ENCODE data around the gene ZNF157.
"Not testable (repeated sequence)": the region's sequence is repeated elsewhere in the genome, so short reads cannot be mapped to it uniquely, and the experiment has no call there.

The ZNF157 gene

GRCh38 chrX:47370278-47370677 is at the start of gene ZNF157:
Gene ZNF157, plus strand, starts transcription at chrX:47370578. Its CDS starts 91 bp downstream, at chrX:47370669.
- no peak for DNase-seq (ENCODE audit: low read depth)

- DNase-seq (ENCODE audit: low read depth), result no peak
Observed at GRCh38 chrX:47321386-47321785, 49.0 kb upstream of the ZNF157 start.

- DNase-seq (ENCODE audit: low read depth), result no peak
Observed at GRCh38 chrX:47321823-47322371, 48.5 kb upstream of the ZNF157 start.

GRCh38 chrX:47327902-47328301 is 42.5 kb upstream of the ZNF157 start:
- DNase-seq (ENCODE audit: low read depth), result no peak

- not testable (repeated sequence) for DNase-seq (ENCODE audit: low read depth)
Observed at GRCh38 chrX:47332729-47333128, 37.6 kb upstream of the ZNF157 start.

- no peak for DNase-seq (ENCODE audit: low read depth)
Observed at GRCh38 chrX:47351706-47352105, 18.7 kb upstream of the ZNF157 start.

- DNase-seq (ENCODE audit: low read depth), result no peak
Observed at GRCh38 chrX:47358387-47359065, 11.9 kb upstream of the ZNF157 start.

- DNase-seq (ENCODE audit: low read depth), result no peak
Observed at GRCh38 chrX:47360423-47361179, 9.8 kb upstream of the ZNF157 start.

- no peak for DNase-seq (ENCODE audit: low read depth)
Observed at GRCh38 chrX:47361538-47362511, 8.6 kb upstream of the ZNF157 start.

- DNase-seq (ENCODE audit: low read depth), result peak; percentile 54
Observed at GRCh38 chrX:47366041-47366722, 4.2 kb upstream of the ZNF157 start.

- no peak for DNase-seq (ENCODE audit: low read depth)
Observed at GRCh38 chrX:47373198-47373597, 2.8 kb downstream of the ZNF157 start.

GRCh38 chrX:47380268-47380667 is 9.9 kb downstream of the ZNF157 start:
- DNase-seq (ENCODE audit: low read depth), result peak; percentile 48

- not testable (repeated sequence) for DNase-seq (ENCODE audit: low read depth)
Observed at GRCh38 chrX:47380837-47381236, 10.5 kb downstream of the ZNF157 start.

GRCh38 chrX:47384502-47384901 is 14.1 kb downstream of the ZNF157 start:
- DNase-seq (ENCODE audit: low read depth), result peak; percentile 55

- no peak for DNase-seq (ENCODE audit: low read depth)
Observed at GRCh38 chrX:47390780-47391179, 20.4 kb downstream of the ZNF157 start.

GRCh38 chrX:47413179-47413594 is 42.8 kb downstream of the ZNF157 start:
- DNase-seq (ENCODE audit: low read depth), result no peak

GRCh38 chrX:47420265-47420664 is 49.9 kb downstream of the ZNF157 start:
- DNase-seq (ENCODE audit: low read depth), result no peak

- no peak for DNase-seq (ENCODE audit: low read depth)
Observed at GRCh38 chrX:47420962-47421361, 50.6 kb downstream of the ZNF157 start.

GRCh38 chrX:47422444-47422843 is 52.1 kb downstream of the ZNF157 start:
- DNase-seq (ENCODE audit: low read depth), result no peak

GRCh38 chrX:47430925-47431324 is 60.5 kb downstream of the ZNF157 start:
- no peak for DNase-seq (ENCODE audit: low read depth)

- DNase-seq (ENCODE audit: low read depth), result no peak
Observed at GRCh38 chrX:47446431-47446830, 76.1 kb downstream of the ZNF157 start.
